ENCODE measurements around the gene NHLRC2. TPM values are rescaled to one million over a fixed set of nuclear protein-coding genes. Genes with fewer than 3 reads are reported as not detected.
A peak's percentile ranks its signal among the peaks of the same experiment; 100 is the strongest.
"Not testable (repeated sequence)": the region's sequence is repeated elsewhere in the genome, so short reads cannot be mapped to it uniquely, and the experiment has no call there.

The NHLRC2 gene
- total and polyA plus RNA-seq, 2 experiments from 2014 or later: 15.5 to 28.1 TPM

GRCh38 chr10:113808168-113808567 is 46.3 kb upstream of the NHLRC2 start (continued):
- TF ChIP-seq, protein P1, sequence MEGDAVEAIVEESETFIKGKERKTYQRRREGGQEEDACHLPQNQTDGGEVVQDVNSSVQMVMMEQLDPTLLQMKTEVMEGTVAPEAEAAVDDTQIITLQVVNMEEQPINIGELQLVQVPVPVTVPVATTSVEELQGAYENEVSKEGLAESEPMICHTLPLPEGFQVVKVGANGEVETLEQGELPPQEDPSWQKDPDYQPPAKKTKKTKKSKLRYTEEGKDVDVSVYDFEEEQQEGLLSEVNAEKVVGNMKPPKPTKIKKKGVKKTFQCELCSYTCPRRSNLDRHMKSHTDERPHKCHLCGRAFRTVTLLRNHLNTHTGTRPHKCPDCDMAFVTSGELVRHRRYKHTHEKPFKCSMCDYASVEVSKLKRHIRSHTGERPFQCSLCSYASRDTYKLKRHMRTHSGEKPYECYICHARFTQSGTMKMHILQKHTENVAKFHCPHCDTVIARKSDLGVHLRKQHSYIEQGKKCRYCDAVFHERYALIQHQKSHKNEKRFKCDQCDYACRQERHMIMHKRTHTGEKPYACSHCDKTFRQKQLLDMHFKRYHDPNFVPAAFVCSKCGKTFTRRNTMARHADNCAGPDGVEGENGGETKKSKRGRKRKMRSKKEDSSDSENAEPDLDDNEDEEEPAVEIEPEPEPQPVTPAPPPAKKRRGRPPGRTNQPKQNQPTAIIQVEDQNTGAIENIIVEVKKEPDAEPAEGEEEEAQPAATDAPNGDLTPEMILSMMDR (conservative IDR thresholded peaks at IDR 0.05; ENCODE audit: low read depth in 2 of 2): no peak
- TF ChIP-seq, protein P2, sequence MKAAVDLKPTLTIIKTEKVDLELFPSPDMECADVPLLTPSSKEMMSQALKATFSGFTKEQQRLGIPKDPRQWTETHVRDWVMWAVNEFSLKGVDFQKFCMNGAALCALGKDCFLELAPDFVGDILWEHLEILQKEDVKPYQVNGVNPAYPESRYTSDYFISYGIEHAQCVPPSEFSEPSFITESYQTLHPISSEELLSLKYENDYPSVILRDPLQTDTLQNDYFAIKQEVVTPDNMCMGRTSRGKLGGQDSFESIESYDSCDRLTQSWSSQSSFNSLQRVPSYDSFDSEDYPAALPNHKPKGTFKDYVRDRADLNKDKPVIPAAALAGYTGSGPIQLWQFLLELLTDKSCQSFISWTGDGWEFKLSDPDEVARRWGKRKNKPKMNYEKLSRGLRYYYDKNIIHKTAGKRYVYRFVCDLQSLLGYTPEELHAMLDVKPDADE (IDR thresholded peaks at IDR 0.05): no peak
- TF ChIP-seq NANOG (IDR thresholded peaks at IDR 0.05; ENCODE audit: borderline replicate concordance) (no peak), EZH2phosphoT487 (IDR thresholded peaks at IDR 0.05; ENCODE audit: unreplicated experiment) (no peak), JUNB (IDR thresholded peaks at IDR 0.05; ENCODE audit: unreplicated experiment) (no peak)

- not testable (repeated sequence) for H3K4me1 Mint-ChIP-seq; H3K4me1 ChIP-seq (ENCODE audit: insufficient read depth); H3K27me3 ChIP-seq (ENCODE audit: insufficient read depth); H3K4me2 ChIP-seq; H3K9me3 Mint-ChIP-seq; H3K9me2 ChIP-seq (ENCODE audit: insufficient read depth); H3K36me3 ChIP-seq (ENCODE audit: insufficient read depth); H3K36me3 Mint-ChIP-seq (ENCODE audit: low read depth); H3F3A ChIP-seq (replicated peaks; ENCODE audit: low read depth); H3K27me3 Mint-ChIP-seq (ENCODE audit: insufficient read depth, low read depth, poor library complexity); DNase-seq (ENCODE audit: low spot score); H4K20me1 ChIP-seq (replicated peaks; ENCODE audit: insufficient read depth); H3K4me3 ChIP-seq; H3K27ac Mint-ChIP-seq; ATAC-seq; H2AFZ ChIP-seq; H3K27ac ChIP-seq (ENCODE audit: low read depth); H3K79me2 ChIP-seq (replicated peaks; ENCODE audit: insufficient read depth); H3K4me3 Mint-ChIP-seq
Measured at GRCh38 chr10:113814700-113815099, 39.8 kb upstream of the NHLRC2 start.

- no peaks in the 10 kb centered on the region for H3K36me3 Mint-ChIP-seq (ENCODE audit: low read depth)
- Histone ChIP-seq H2AFZ (peak overlapping the region; percentile 81), H3K4me2 (0 out of 2 replicates have a peak overlapping the region, but pooled peaks have one; percentile 53), H3K4me1 (ENCODE audit: insufficient read depth) (peaks cover 24% of the 10 kb centered on the region), H3K79me2 (replicated peaks; ENCODE audit: insufficient read depth) (no peaks in the 10 kb centered on the region), H3K27me3 (ENCODE audit: insufficient read depth) (no peaks in the 10 kb centered on the region), H3K9me2 (ENCODE audit: insufficient read depth) (no peaks in the 10 kb centered on the region), H3K4me3 (no peak overlapping the region), H3K27ac (ENCODE audit: low read depth) (no peak overlapping the region), H4K20me1 (replicated peaks; ENCODE audit: insufficient read depth) (no peaks in the 10 kb centered on the region), H3F3A (replicated peaks; ENCODE audit: low read depth) (no peaks in the 10 kb centered on the region), H3K36me3 (ENCODE audit: insufficient read depth) (no peaks in the 10 kb centered on the region)
- H3K27ac Mint-ChIP-seq: peak overlapping the region; percentile 8; the same call in 1 of the 2 replicates
- ATAC-seq (no peak), DNase-seq (ENCODE audit: low spot score) (no peak)
- H3K9me3 Mint-ChIP-seq: no peaks in the 10 kb centered on the region
- no peak overlapping the region for H3K4me3 Mint-ChIP-seq
- H3K4me1 Mint-ChIP-seq: peaks cover 25% of the 10 kb centered on the region
- H3K27me3 Mint-ChIP-seq (ENCODE audit: insufficient read depth, low read depth, poor library complexity): no peaks in the 10 kb centered on the region
- TF ChIP-seq ZNF114 (CRISPR knock-in tag; IDR thresholded peaks at IDR 0.05) (no peak), EZH2phosphoT487 (IDR thresholded peaks at IDR 0.05; ENCODE audit: unreplicated experiment) (no peak), EZH2 (IDR thresholded peaks at IDR 0.05; ENCODE audit: low read depth, unreplicated experiment) (no peak), NANOG (IDR thresholded peaks at IDR 0.05; ENCODE audit: borderline replicate concordance) (no peak), REST (IDR thresholded peaks at IDR 0.05; ENCODE audit: unreplicated experiment) (no peak), CREB1 (CRISPR knock-in tag; IDR thresholded peaks at IDR 0.05; ENCODE audit: low read depth) (no peak), STAT1 (IDR thresholded peaks at IDR 0.05; ENCODE audit: unreplicated experiment) (no peak), POLR2AphosphoS5 (IDR thresholded peaks at IDR 0.05; ENCODE audit: low read depth) (no peak)
- TF ChIP-seq, protein P2 (IDR thresholded peaks at IDR 0.05): no peak
Measured at GRCh38 chr10:113819989-113820388, 34.5 kb upstream of the NHLRC2 start.

Measured in GM23338 (cell line).